ENCODE measurements around the gene DCLK1. TPM values are rescaled to one million over a fixed set of nuclear protein-coding genes. Genes with fewer than 3 reads are reported as not detected.
A peak's percentile ranks its signal among the peaks of the same experiment; 100 is the strongest.

The DCLK1 gene
- total and polyA plus RNA-seq, 7 donors, result 1.2 to 64.8 (median 10.2) TPM

DNA sequence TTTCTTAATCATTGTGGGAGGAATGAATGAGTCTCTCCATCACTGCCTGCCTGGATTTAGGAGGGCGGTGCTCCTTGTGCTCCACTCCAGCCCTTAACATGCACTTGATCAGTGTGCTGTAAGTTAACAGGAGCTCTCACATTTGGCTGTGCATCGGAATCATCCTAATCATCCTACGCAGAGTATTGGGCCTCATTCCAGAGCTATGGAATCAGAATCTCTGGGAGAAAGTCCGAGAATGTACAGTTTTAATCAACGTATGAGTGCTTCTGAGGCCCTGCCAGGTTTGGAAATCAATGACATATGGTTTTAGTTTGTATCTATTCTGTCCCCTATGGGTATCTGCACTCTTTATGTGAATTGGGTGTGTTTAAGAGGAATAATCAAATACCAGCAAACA is 34.9 kb upstream of the DCLK1 start:
- Histone ChIP-seq H3K36me3 (no peaks in the 10 kb centered on the region), H3K4me1 (peaks cover 0 to 11% (median 4%) of the 10 kb centered on the region in 4 donors), H3K27ac (no peak overlapping the region), H3K27me3 (no peaks in the 10 kb centered on the region), H3K9me3 (no peaks in the 10 kb centered on the region), H3K4me3 (no peak overlapping the region)
- no peak for TF ChIP-seq POLR2AphosphoS5 (IDR thresholded peaks at IDR 0.05)
- TF ChIP-seq POLR2A (IDR thresholded peaks at IDR 0.05), result no peak
- TF ChIP-seq EP300 (IDR thresholded peaks at IDR 0.05), result no peak
- TF ChIP-seq CTCF (IDR thresholded peaks at IDR 0.05), result no peak
- no peak for DNase-seq
- WGBS, 2 donors, result 80 to 89% methylated on average over 5 of the region's 5 CpGs
- intact Hi-C loops (cut with DNase I), result no loop called here

DNA sequence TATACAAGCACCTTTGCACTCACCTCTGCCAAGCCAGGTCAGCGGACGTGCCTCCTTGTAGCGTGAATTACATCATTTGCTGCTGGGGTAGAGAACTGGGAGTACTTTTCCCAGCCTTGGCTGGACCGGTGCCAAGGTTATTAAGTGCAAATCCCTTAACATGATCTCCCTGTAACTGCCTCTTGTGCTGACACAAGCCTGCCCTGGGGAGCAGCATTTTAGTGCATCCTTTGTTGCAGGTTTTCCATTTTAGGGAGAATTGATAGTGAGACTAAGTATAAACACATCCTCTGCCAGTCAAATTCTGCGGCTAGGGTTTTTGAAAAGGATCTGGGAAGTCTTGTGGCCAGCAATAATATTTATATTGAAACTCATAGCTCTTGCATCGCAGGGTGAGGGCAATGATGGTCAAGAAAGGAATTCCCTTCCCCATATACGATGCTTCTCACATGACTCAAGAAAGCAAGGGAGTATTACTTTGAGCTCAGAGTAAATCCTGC is 32.7 kb upstream of the DCLK1 start:
- no peaks in the 10 kb centered on the region for H3K36me3 ChIP-seq
- peak; percentile 79 for DNase-seq
- H3K27ac ChIP-seq, result no peak overlapping the region
- no peak overlapping the region for H3K4me3 ChIP-seq
- H3K27me3 ChIP-seq, result no peaks in the 10 kb centered on the region
- TF ChIP-seq POLR2A (IDR thresholded peaks at IDR 0.05) (no peak), POLR2AphosphoS5 (IDR thresholded peaks at IDR 0.05) (peak in 2 of 4 donors; percentile 16 to 26)
- WGBS, 2 donors, result 54 to 65% methylated on average over 7 of the region's 7 CpGs
- H3K4me1 ChIP-seq, result peaks cover 0 to 11% (median 4%) of the 10 kb centered on the region in 4 donors
- H3K9me3 ChIP-seq, result no peaks in the 10 kb centered on the region
- intact Hi-C loops (cut with DNase I), result no loop called here

DNA sequence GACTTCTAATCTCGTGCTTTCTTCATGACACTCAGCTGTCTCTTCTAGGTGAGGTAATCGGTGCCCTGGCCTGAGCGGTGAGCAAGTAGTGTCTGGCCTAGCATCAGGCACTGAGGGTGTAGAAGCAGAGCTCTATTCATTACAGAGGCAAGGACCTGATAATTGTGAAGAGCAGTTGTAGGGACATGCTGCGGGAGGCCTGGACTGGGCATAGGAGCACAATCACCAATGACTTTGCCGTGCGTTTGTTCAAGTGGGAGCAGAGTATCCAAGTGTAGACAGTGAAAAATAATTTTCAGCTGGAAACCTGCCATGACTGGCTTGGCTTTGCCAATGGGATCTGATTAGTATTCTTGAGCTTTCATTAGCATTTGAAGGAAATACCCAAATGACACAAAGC is 32.1 kb upstream of the DCLK1 start:
- Histone ChIP-seq H3K4me3 (no peak overlapping the region), H3K27me3 (no peaks in the 10 kb centered on the region), H3K36me3 (no peaks in the 10 kb centered on the region), H3K4me1 (peaks cover 0 to 11% (median 4%) of the 10 kb centered on the region in 4 donors), H3K9me3 (no peaks in the 10 kb centered on the region), H3K27ac (no peak overlapping the region)
- no peak for DNase-seq
- no peak for TF ChIP-seq CTCF (IDR thresholded peaks at IDR 0.05)
- no peak for TF ChIP-seq EP300 (IDR thresholded peaks at IDR 0.05)
- no peak for TF ChIP-seq POLR2AphosphoS5 (IDR thresholded peaks at IDR 0.05)
- no peak for TF ChIP-seq POLR2A (IDR thresholded peaks at IDR 0.05)
- intact Hi-C loops (cut with DNase I), result no loop called here
- 83 to 86% methylated on average over 6 of the region's 6 CpGs for WGBS, 2 donors

DNA sequence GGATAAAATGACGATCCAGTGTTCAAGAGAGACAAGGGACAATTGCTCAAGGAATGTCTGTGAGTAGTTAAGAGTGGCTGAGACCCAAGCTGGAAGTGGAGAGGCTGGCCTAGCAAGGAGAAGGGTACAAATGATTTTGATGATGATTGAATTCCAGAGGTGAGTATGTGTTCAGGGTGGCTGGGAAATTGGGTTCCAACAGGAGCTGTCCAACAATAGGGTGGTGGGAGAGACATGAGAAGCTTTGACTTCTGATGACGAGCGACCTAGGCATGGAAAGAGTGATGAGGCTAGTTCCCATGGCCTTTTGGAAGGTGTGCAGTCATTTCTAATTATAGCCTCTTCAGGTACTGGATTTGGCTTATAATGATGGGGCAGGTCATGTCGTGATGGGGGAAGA is 29.1 kb upstream of the DCLK1 start:
- TF ChIP-seq CTCF (IDR thresholded peaks at IDR 0.05), result no peak
- TF ChIP-seq POLR2AphosphoS5 (IDR thresholded peaks at IDR 0.05), result no peak
- no peak for TF ChIP-seq EP300 (IDR thresholded peaks at IDR 0.05)
- TF ChIP-seq POLR2A (IDR thresholded peaks at IDR 0.05), result no peak

GRCh38 chr13:36158611-36159010 is 27.4 kb upstream of the DCLK1 start:
- intact Hi-C loops (cut with DNase I), result no loop called here
- Histone ChIP-seq H3K4me1 (peaks cover 0 to 14% (median 8%) of the 10 kb centered on the region in 4 donors), H3K4me3 (no peak overlapping the region), H3K9me3 (no peaks in the 10 kb centered on the region), H3K36me3 (no peaks in the 10 kb centered on the region), H3K27ac (no peak overlapping the region), H3K27me3 (no peaks in the 10 kb centered on the region)
- DNase-seq, result no peak
- TF ChIP-seq POLR2AphosphoS5 (IDR thresholded peaks at IDR 0.05) (no peak), EP300 (IDR thresholded peaks at IDR 0.05) (no peak), POLR2A (IDR thresholded peaks at IDR 0.05) (no peak), CTCF (IDR thresholded peaks at IDR 0.05) (no peak)
- 53 to 78% methylated on average over 4 of the region's 4 CpGs for WGBS, 2 donors

More for the DNA sequence above, 29.1 kb upstream of the DCLK1 start:
- intact Hi-C loops (cut with DNase I), result no loop called here
- H3K27me3 ChIP-seq, result no peaks in the 10 kb centered on the region
- 68 to 81% methylated on average over 4 of the region's 4 CpGs for WGBS, 2 donors
- no peak overlapping the region for H3K4me3 ChIP-seq
- H3K4me1 ChIP-seq, result peaks cover 0 to 15% (median 4%) of the 10 kb centered on the region in 4 donors
- DNase-seq, result no peak
- no peaks in the 10 kb centered on the region for H3K36me3 ChIP-seq
- no peaks in the 10 kb centered on the region for H3K9me3 ChIP-seq
- no peak overlapping the region for H3K27ac ChIP-seq
